Measurements from ENCODE around the gene RXFP1.

DNA sequence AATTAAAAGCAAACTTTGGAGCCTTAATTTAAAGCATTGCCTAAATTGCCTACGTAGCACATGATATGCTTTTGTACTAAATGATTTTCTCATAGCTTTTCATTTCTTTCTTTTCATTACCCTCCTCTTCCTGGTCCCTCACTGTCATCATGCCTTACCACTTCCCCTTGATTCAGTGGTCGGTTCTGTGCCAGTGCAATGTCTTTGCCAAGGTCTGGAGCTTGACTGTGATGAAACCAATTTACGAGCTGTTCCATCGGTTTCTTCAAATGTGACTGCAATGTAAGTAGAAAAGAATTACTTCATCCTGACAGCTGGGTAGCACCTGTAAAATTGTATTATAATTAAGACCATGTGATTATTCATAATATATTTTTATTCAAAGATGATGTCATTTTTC lies 77.5 kb downstream of the RXFP1 start:
- TF ChIP-seq, protein P1, sequence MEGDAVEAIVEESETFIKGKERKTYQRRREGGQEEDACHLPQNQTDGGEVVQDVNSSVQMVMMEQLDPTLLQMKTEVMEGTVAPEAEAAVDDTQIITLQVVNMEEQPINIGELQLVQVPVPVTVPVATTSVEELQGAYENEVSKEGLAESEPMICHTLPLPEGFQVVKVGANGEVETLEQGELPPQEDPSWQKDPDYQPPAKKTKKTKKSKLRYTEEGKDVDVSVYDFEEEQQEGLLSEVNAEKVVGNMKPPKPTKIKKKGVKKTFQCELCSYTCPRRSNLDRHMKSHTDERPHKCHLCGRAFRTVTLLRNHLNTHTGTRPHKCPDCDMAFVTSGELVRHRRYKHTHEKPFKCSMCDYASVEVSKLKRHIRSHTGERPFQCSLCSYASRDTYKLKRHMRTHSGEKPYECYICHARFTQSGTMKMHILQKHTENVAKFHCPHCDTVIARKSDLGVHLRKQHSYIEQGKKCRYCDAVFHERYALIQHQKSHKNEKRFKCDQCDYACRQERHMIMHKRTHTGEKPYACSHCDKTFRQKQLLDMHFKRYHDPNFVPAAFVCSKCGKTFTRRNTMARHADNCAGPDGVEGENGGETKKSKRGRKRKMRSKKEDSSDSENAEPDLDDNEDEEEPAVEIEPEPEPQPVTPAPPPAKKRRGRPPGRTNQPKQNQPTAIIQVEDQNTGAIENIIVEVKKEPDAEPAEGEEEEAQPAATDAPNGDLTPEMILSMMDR (IDR thresholded peaks at IDR 0.05; ENCODE audit: low read depth, low read length, poor library complexity, severe bottlenecking), result no peak
- no peak for TF ChIP-seq EZH2phosphoT487 (IDR thresholded peaks at IDR 0.05; ENCODE audit: borderline replicate concordance, low read length)

Measured in DOHH2 (cell line).